Right kidney (tissue), 9 donors: ENCODE measurements around the gene NPIPB9.
"Not testable (repeated sequence)": the region's sequence is repeated elsewhere in the genome, so short reads cannot be mapped to it uniquely, and the experiment has no call there.

Source experiments
- DNase-seq: peaks from one replicate; pipeline ENCODE4 v3.0.0-alpha.2; 2016
- long read RNA-seq, 8 donors: transcript quantifications; one replicate each; lab custom pipeline, GENCODE V29; 2026

The NPIPB9 gene
- long read RNA-seq, donor 1, partial matches to known transcripts, result 317 of 317 reads
- long read RNA-seq, donor 1, other reads (novel, unspliced or antisense), result 0 of 317 reads
- long read RNA-seq, donor 2, partial matches to known transcripts, result 107 of 107 reads
- long read RNA-seq, donor 2, other reads (novel, unspliced or antisense), result 0 of 107 reads
- long read RNA-seq, donor 3, partial matches to known transcripts, result 79 of 135 reads
- long read RNA-seq, donor 3, other reads (novel, unspliced or antisense), result 56 of 135 reads
- long read RNA-seq, donor 4, partial matches to known transcripts, result 118 of 197 reads
- long read RNA-seq, donor 4, other reads (novel, unspliced or antisense), result 79 of 197 reads
- long read RNA-seq, donor 5, partial matches to known transcripts, result 420 of 421 reads
- long read RNA-seq, donor 5, other reads (novel, unspliced or antisense), result 0 of 421 reads
- long read RNA-seq, donor 6, result 0 reads
- long read RNA-seq, donor 7, result 0 reads
- long read RNA-seq, donor 8, partial matches to known transcripts, result 193 of 198 reads
- long read RNA-seq, donor 8, other reads (novel, unspliced or antisense), result 5 of 198 reads

GRCh38 chr16:28751487-28751886, at the start of gene NPIPB9:
TSS of gene NPIPB9 (plus strand) at chr16:28751787.
- DNase-seq, result not testable (repeated sequence)

- DNase-seq, result not testable (repeated sequence)
Measured at GRCh38 chr16:28704246-28704645, 47.3 kb upstream of the NPIPB9 start.

DNA sequence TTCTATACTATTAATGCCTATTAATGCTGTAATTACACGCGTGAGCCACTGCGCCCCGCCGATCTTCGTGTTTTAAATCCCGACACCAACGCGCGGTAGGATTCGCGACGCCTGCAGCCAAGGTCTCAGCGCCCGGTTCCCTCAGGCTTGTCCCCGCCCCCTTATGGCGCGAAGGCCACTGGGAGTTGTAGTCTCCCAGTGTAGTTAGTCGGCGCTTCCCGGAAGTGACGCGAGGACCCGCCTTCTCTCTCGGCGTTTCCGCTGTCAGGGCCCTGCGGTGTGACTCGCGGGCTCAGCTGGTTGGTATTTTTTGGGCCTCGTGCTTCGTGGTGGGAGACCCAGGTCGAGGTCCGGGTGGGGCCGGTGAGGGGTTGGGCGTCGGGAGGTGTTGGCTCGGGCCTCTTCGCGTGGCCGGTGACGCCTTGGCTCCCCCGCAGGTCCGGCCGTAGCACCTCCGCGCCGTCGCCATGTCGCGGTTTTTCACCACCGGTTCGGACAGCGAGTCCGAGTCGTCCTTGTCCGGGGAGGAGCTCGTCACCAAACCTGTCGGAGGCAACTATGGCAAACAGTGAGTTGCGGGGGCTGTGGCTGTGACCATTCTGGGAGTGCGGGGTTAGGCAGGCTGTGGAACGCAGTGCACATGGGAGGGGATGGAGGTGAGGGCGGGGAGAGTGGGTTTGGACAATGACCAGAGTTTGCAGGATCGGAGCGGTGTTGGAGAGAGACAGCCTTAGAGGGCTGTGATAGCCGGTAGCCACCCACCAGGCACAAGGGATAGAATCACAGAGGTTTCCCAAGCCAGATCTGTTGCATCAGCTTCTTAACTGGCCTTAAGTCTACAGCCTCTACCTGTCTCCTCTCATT, 40.1 kb upstream of the NPIPB9 start, which contains the start of gene EIF3C:
Gene EIF3C, plus strand, starts transcription at position 245 of the 864 bp plus-strand sequence. Its CDS starts 223 bp downstream, at position 468.
- not testable (repeated sequence) for DNase-seq

- DNase-seq, result not testable (repeated sequence)
Measured at GRCh38 chr16:28722852-28723650, 28.5 kb upstream of the NPIPB9 start.

DNA sequence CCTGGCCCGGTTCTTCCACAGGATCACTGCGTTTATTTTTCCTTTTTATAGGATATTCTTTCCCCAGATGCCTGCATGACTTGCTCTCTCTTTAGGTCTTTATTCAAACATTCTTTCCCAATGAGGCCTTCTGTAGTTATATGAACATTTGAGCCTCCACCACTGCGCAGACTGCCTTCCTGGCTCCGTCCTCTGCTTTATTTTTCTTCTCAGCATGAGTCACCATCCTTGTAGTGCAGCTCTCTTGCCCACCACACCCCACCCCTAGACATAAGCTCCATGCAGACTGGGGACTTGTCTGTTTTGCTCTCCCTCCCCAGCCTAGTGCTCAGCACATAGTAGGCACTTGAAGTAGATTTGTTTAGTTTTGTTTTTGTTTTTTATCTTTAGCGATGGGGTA, 20.3 kb upstream of the NPIPB9 start:
- not testable (repeated sequence) for DNase-seq

DNA sequence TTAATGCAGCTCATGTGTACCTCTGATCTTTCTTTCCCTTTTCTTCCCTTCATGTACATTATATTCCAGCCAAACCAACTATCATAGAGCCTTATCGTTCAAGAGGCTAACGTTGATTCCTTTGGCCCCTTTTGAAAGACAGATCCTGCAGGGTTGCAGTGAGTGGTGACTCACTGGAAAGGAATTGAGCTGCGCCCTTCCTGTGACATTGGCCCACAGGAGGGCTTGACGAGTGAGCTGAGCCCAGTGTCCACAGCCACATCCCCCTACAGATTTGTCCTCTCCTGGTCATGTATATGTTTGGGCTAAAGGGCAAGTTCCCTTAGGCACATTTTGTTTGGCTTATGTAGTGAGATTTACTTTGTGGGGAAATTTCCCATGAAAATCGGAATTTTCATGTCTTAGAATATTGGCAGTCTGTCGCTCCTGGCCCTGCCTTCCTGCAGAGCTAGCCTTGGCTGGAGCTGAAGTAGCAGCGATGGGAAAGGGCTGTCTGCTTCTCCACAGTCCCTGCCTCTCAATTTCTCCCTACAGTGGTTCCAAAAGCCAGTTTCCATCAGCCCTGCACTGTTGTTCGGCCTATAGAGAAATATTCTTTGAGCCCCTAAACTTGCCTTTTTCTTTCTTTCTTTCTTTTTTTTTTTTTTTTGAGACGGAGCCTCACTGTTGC, 19.0 kb upstream of the NPIPB9 start:
- DNase-seq, result not testable (repeated sequence)

DNA sequence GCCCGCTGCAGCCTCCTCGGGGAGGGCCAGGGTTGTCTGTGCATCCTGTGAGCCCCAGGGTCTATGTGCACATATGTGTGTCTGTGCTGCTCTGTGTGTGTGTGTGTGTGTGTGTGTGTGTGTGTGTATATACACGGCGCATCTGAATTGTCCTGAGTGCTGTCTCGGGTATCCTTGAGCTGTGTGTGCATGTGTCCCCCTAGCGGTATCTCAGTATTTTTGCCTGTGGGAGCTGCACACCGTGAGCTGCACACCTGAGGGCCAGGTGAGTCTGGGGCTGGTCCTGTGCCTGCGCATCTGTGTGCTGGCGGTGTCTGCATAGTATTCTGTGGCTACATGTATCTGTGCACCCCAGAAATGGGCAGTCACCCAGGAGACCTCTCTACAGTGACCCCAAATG, 11.8 kb upstream of the NPIPB9 start:
- not testable (repeated sequence) for DNase-seq

DNA sequence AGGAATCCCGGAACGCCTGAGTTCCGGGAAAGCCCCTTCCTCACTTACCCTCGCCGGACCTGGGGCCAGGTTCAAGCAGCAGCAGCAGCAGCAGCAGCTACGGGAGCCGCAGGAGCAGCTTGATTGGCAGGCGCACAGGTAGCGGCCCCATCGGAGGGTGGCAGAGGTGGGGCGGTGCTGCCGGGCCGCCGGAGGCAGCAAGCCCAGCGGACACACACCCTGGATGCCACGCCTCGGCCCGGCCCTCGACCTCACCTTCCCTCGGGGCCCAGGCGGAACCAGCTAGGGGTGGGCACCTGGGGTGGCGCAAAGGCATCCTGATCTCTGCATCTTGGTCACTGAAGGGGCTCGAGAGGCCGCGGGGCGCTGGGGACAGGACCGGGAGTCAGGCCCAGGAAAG, 11.0 kb upstream of the NPIPB9 start:
- not testable (repeated sequence) for DNase-seq

DNA sequence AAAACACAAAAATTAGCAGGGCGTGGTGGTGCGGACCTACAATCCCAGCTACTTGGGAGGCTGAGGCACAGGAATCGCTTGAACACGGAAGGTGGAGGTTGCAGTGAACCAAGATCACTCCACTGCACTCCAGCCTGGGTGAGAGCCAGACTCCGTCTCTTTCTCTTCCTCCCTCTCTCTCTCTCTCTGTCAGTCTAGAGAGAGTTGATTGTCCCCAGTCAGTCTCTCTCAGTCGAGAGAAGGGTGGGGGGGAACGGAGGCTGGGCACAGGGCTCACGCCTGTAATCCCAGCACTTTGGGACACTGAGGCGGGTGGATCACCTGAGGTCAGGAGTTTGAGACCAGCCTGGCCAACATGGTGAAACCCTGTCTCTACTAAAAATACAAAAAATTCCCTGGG, 10.3 kb upstream of the NPIPB9 start:
- DNase-seq, result not testable (repeated sequence)

GRCh38 chr16:28746618-28747350, 4.8 kb upstream of the NPIPB9 start:
- peak; percentile 4 for DNase-seq

DNA sequence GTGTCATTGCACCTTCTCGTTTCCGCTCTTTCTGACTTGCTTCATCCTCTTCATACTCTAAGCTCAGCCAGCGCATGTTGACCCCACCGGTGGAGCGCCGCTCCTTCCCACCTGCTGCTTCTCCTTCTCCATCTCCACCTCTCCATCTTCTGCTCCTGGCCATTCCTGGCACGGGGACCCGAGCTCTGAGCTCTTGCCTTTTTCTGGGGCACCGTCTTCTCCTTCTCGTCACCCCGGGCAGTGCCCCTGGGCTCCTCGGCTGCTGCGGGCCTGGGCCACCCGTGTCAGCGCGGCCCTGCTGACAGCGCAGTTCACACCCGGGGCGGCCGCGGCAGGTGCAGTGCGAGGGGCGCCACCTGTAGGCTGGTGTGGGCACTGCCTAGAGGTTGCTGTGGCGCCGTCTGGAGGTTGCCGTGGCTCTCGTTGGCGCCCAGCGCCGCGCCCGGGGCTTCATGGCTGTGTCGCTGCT, 1.6 kb upstream of the NPIPB9 start:
- not testable (repeated sequence) for DNase-seq

DNA sequence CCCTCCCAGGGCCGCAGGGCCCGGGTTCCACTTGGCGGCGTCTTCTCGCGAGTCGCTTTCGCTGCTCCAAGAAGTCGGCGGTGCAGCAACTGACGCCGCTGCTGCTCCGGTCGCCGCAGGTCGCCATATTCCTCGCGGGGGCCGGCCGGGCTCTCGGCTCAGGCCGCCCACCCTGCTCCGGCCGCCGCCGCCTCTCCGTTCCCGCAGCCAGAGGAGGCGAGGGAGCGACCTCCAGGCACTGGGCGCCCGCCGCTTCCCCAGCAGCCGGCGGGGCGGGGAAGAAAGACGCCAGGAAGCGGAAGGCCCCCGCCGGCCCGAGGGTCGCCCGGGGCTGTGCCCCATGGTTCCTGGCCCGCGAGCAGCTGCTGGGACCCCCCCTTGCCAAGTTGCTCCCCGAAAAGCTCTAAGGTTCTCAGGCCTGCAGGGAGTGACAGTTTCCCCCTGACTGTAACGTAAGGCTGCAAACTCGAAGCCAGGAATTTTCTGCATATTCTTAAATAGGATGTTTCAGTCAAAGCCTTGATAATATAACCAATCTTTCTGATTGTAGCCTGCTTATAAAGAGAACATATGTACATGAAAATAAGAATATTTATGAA, 1.0 kb upstream of the NPIPB9 start:
- DNase-seq, result not testable (repeated sequence)

DNA sequence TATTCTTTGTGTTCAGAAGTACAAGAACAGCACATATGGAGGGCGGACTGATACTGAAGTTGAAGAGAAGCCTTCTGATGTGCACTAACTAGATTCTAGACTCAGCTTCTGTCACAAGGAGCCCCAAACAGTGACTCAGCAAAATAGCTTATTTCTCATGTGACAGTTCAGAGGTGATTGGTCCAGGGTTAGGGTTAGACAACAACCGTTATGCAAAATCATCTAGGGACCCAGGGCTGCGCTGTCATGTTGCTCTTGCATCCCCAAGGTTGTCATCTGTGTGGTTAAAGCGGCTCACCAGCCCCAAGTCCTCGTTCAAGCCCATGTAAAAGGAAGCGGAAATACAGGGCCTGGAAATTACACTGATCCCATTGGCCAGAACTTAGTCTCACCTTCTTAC, 30.1 kb downstream of the NPIPB9 start:
- DNase-seq, result not testable (repeated sequence)

- DNase-seq, result not testable (repeated sequence)
Measured at GRCh38 chr16:28782357-28782756, 30.8 kb downstream of the NPIPB9 start.

- DNase-seq, result not testable (repeated sequence)
Measured at GRCh38 chr16:28802235-28803019, 50.8 kb downstream of the NPIPB9 start.

DNA sequence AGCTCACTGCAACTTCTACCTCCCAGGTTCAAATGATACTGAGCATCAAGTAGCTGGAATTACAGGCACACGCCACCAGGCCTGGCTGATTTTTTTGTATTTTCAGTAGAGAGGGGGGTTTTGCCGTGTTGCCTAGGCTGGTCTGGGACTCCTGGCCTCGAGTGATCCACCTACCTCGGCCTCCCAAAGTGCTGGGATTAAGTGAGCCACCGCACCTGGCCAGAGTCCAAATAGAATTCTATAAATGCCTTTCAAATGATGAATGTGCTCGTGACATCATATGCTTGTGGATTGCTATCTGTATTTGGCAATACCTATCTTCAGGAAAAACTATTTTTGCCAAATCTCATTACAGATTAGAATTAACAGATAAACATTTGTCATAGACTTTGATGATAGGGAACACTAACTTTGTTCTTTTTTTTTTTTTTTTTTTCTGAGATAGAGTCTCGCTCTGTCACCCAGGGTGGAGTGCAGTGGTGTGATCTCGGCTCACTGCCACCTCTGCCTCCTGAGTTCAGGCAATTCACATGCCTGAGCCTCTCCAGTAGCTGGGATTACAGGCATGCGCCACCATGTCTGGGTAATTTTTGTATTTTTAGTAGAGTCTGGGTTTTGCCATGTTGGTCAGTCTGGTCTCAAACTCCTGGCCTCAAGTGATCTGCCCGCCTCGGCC, 56.0 kb downstream of the NPIPB9 start:
- DNase-seq, result not testable (repeated sequence)

- no peak for DNase-seq
Measured at GRCh38 chr16:28820016-28820415, 68.4 kb downstream of the NPIPB9 start.

GRCh38 chr16:28820546-28820945, 69.0 kb downstream of the NPIPB9 start:
- DNase-seq, result not testable (repeated sequence)
